ENCODE measurements around the gene EXPH5.

EXPH5 gene

DNA sequence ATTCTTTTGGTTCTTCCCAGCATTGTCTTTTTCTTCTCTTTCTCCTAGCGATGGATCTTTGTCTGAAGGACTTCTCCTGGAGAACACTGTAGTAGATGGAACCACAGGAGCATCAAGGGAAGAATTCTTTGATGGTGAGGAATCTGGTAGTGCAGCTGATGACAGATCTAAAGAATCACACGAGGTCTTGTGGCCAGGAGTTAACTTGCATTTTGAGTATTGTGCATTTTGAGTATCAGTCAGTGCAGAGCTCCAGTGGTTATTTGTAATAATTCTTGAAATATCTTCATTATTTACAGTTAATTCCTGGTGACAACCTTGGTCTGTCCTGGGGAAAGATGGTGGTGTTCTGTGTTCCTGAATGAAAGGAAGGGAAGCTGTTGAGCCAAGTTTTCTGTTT is 80.9 kb downstream of the EXPH5 start:
- no peak for DNase-seq

DNA sequence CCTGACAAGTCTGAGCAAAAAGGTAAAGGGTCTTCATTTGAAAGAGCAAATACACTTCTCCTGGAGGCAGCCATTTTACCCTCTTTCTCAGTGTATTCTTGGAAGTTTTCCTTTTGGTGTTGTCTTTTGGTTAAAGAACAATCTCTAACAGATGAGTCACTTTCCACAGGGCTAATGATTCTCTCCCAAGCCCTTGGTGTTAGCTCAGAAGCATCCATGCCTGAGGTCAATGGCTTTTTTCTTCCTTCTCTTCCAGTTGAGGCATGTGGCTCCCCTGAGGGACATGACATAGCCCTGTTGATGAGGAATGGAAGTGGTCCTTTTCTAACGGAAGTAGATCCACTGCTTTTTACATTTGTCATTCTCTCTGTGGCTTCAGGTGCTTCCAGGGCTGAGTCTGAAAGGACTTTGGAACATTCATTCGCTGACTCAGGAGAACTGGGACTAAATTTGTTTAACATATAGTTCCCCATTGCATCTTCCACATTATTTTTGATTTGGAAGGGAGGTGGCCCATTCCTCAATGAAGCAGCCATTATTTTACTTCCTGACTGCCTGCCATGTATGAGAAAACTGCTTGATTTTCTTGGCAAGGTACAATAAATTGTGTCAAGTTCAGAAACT is 81.6 kb downstream of the EXPH5 start:
- DNase-seq, result no peak

DNA sequence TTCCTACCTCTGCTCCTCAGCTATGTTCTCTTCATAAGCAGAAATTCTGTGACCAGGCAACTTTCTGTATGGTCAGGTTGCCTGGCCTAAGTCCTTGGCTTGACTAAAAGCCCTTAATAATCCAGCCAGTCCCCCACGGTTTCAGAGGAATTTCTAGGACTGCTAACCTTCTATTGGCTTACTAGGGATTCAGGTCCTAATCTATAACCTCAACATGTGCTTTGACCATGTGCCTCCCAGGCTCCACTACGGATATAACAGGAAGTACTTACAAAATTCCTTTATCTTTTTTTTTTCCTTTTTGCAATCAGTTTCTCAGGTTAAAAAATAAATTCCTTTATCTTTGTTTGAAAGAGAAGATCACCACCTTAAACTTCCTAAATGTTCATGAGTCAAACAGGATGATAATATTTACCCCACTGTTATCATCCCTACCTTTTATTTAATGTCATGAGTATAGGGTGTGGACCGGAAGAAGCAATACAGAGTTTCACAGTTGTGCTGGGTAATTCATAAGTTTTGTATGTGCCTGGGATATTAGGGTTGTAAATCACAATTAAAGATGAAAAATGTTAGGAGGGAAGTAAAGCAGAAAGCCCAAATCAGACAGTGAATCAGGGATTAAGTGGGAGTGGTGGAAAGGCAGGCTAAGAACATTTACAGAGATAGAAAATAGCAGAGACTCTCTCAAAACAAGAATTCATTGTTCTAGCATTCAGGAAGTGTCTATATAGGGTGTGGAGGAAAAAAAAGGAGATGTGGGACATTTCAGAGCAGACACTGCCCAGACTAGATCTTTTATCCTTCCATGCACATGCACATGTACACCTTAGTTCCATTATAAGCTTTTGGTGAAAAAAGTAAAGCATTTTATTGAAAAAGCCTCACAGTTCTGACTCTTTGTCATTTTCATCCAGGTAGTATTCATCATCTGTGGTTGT is 84.6 kb downstream of the EXPH5 start:
- DNase-seq, result no peak

DNA sequence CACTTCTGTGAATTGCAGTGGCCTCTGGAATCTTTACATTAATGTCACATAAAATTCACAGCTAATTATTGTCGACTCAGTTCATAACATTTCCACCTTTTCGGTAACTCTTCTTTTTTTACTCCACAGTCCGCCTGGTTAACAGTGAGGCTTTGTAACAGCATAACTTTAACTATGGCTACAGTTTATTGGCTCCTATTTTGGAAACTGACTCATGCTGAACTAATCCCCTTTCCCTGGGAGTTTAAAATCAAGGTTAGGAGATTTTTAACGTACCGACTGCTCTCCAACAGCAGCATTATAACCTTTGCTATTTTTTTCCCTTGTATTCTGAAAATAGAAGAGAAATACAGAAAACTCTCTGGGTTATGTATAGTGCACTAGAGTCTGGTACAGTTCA is 92.2 kb downstream of the EXPH5 start:
- DNase-seq, result no peak

GRCh38 chr11:108500721-108501120 is 92.8 kb downstream of the EXPH5 start:
- no peak for DNase-seq

DNA sequence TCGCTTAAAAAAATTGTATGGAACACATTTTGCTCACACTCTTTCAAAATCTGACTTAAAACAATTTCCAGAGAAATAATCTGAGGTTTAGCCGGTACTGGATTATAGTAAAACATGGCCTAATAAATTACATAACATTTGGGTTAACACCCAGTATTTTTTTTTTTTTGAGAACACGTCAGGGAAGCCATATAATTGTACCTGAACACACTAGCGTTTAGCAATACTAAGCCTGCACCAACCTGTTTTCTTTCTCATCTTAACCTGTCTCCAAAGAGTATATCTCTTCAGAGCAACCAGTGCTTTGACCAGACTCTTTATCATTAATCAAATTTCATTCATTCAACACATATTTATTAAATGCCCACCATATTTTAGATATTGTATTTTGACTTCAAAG is 93.4 kb downstream of the EXPH5 start:
- DNase-seq, result no peak

DNA sequence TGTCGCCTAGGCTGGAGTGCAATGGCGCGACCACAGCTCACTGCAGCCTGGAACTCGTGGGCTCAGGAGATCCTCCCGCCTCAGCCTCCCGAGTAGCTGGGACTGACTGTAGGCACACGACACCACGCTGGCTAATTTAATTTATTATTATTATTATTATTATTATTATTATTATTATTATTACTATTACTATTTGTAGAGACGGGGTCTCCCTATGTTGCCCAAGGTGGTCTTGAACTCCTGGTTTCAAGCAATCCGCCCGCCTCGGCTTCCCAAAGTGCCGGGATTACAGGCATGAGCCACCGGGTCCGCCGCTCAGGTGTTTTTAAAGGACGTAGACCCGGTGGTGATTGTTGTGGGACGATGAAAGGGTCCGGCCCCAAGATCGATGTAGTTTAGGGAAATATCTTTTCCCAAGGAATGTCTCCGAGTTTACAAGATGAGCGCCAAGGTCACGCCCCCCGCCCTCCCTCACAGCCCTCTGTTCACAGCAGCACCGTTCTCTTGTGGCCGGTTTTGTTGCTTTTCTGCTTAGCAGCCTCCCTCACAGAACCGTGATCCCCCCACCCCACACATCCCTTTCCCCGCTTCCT is 94.7 kb downstream of the EXPH5 start:
- no peak for DNase-seq

- DNase-seq, result peak in 40 of 51 donors; percentile 6 to 75 (median 44)
Observed at GRCh38 chr11:108498046-108498815, 95.3 kb downstream of the EXPH5 start, which contains the start of gene POGLUT3. Gene POGLUT3, minus strand, starts transcription at chr11:108498384. Its CDS starts 18 bp downstream, at chr11:108498366.

DNA sequence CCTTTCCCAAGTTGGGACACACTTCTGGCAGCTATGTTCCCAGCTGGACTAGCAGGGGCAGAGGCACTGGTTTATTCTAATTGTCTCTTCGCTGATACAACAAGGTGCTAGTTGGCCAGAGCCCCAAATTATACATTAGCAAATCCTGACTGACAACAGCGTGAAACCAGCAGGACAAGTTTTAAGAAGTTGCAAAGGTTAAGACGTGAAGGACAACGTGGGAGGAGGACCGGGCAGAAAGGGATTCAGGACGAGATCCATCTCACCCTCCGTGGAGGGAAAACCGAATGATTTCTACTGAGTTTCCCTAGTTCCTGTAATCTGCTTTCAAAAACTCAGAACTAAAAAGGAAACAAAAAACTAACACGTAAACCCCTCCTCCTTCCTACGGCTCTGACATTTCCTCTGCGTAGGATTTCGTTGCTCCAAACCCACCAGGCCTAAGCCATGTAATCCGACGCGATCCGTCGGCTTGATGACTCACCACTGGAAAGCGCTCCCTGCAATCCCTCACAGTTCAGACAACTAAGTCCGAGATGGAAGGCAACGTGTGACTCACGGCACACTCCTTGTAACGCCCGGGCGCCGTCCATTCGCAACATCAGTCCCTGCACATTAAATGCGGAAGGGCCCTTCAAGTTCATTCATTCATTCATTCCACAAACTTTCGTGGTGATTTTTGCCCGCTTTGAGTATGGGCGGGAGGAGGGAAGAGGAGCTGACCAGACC is 96.1 kb downstream of the EXPH5 start:
- peak in 47 of 51 donors; percentile 5 to 78 (median 48) for DNase-seq

- peak in 2 of 51 donors; percentile 5 to 13 for DNase-seq
Observed at GRCh38 chr11:108496643-108497256, 96.8 kb downstream of the EXPH5 start.

DNA sequence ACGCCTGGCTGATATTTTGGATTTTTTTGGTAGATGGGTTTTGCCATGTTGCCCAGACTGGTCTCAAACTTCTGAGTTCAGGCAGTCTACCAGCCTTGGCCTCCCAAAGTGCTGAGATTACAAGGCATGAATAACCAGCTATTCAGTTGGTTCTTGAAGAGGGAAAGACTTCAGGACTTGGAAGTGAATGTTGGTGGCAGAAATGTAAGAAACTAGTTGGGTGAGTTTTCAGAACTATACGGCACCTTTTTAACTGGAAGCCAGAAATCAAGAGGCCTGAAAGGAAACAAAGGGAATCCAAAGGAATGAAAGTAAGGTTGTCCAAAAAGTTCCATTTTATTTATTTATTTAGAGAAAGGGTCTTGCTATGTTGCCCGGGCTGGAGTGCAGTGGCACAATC is 98.2 kb downstream of the EXPH5 start:
- no peak for DNase-seq

GRCh38 chr11:108494182-108494581 is 99.4 kb downstream of the EXPH5 start:
- no peak for DNase-seq

- no peak for DNase-seq
Observed at GRCh38 chr11:108491936-108492335, 101.6 kb downstream of the EXPH5 start.

- DNase-seq, result no peak
Observed at GRCh38 chr11:108486828-108487227, 106.7 kb downstream of the EXPH5 start.

DNA sequence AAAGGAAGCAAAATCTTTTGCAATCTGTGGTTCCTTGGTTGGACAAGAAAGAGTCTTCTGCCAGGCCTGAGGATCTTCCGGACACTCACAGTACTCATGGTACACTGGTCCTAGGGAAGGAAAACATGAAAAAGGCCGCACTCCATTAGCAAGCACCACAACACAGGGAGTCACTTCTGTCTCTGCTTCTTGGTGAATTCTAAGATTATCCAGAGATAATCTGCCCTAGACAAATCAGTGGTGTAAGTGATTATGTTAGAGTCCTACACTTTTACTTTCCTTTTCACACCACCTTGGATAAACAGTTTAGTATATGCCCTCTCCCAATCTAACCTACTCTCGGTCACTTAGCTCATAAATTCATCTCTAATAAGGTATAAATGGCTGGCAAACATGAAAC is 107.2 kb downstream of the EXPH5 start:
- DNase-seq, result no peak

DNA sequence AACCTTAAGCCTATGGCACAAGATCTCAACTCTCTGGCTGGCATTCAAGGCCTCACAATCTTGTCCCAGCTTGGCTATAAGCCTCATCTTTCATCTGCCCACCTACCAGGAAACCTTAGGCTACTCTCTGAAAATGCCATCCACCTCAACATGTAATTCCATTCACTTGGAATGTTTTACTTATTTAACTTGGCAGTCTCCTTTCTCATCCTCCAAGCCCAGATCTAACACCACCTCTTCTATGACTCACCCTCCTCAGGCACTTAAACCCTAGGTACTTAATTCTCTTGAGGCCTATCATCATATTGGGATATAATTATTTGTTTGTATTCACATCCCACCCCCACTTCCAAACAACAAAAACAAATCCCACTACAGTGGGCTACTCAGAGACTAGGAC is 110.4 kb downstream of the EXPH5 start:
- DNase-seq, result no peak

DNA sequence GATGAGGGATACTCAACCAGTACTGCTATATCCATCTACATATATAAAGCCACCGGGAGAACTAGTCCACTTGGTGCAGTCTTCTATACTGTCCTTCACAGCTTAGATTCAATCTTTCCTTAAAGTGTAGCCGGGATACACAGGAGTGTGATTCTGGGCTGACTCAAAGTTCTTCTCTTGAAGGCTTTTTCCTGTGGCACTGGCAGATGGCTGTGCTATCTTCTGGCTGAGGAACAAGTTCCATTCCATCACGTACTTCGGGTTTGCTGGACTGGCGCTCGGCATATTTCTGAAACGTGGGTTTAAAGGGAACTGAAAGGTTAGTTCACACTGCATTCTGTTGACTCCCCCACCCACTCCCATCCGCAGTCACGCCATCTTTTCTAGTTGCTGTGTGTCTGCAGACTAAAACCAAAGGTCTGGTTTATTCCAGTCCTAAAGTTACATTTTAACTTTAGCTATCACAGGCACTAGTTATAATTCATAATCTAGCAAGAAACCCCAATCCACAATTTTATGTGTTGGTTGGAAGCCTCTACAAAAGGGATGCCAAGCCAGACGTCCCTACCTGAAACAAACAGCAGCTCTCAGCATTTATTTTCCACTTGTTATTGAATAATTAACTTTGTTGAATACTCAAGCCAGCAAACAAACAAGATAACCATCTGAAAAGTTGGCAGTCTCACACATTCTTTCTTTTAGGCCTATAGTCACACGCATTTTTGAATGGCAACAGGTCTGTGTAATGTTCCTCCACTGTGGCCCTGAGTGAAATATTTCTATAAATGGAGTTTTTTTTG is 118.7 kb downstream of the EXPH5 start:
- peak in 1 of 51 donors; percentile 2 for DNase-seq

GRCh38 chr11:108472681-108473080 is 120.9 kb downstream of the EXPH5 start:
- no peak for DNase-seq

- DNase-seq, result no peak
Observed at GRCh38 chr11:108468478-108468864, 125.1 kb downstream of the EXPH5 start.

Measured in hypothalamus (tissue), 51 donors.